Progenitor cell of endocrine pancreas (in vitro differentiated cells): ENCODE results near the gene NEK5. TPM values are rescaled to one million over a fixed set of nuclear protein-coding genes. Genes with fewer than 3 reads are reported as not detected.
A peak's percentile ranks its signal among the peaks of the same experiment; 100 is the strongest.
"Not testable (repeated sequence)": the region's sequence is repeated elsewhere in the genome, so short reads cannot be mapped to it uniquely, and the experiment has no call there.

Experiments
- DNase-seq: peaks from one replicate; pipeline ENCODE4 v3.0.0; 2021; ENCODE audit warnings: low spot score; ENCODE audit not compliant: unreplicated experiment
- H3K27ac Mint-ChIP-seq: 2 replicates; pipeline ENCODE4 v1.8.0; 2021; ENCODE audit warnings: mild to moderate bottlenecking, moderate library complexity, mixed read lengths
- H3K27me3 Mint-ChIP-seq: 2 replicates; pipeline ENCODE4 v1.8.0; 2021; ENCODE audit warnings: mixed read lengths
- H3K36me3 Mint-ChIP-seq: 2 replicates; pipeline ENCODE4 v1.8.0; 2022; ENCODE audit warnings: mixed read lengths; ENCODE audit not compliant: insufficient read depth
- H3K4me1 Mint-ChIP-seq: 2 replicates; pipeline ENCODE4 v1.8.0; 2021; ENCODE audit warnings: low read depth, mixed read lengths
- H3K4me3 Mint-ChIP-seq: 2 replicates; pipeline ENCODE4 v1.8.0; 2021; ENCODE audit warnings: low read depth, mild to moderate bottlenecking, moderate library complexity, mixed read lengths
- H3K9me3 Mint-ChIP-seq: 2 replicates; pipeline ENCODE4 v1.8.0; 2021; ENCODE audit warnings: low read depth, mixed read lengths
- CTCF ChIP-seq: fragments of 200-600 bp; sonication (generic); IDR thresholded peaks from one replicate; pipeline ENCODE4 v1.5.0; 2021; ENCODE audit warnings: antibody characterized with exemption, mild to moderate bottlenecking; ENCODE audit not compliant: unreplicated experiment
- long read RNA-seq: library from polyadenylated mRNA; unstranded; transcript quantifications from one replicate; pipeline ENCODE4 v2.0.0, GENCODE V29; 2020
- total RNA-seq: library from RNA; stranded (reverse); gene quantifications from 2 replicates; pipeline ENCODE4 v1.2.1, GENCODE V29; 2021

NEK5 gene
- total RNA-seq = 1.4 and 1.7 TPM in 2 replicates
- long read RNA-seq, partial matches to known transcripts = 1 of 9 reads
- long read RNA-seq, other reads (novel, unspliced or antisense) = 8 of 9 reads

DNA sequence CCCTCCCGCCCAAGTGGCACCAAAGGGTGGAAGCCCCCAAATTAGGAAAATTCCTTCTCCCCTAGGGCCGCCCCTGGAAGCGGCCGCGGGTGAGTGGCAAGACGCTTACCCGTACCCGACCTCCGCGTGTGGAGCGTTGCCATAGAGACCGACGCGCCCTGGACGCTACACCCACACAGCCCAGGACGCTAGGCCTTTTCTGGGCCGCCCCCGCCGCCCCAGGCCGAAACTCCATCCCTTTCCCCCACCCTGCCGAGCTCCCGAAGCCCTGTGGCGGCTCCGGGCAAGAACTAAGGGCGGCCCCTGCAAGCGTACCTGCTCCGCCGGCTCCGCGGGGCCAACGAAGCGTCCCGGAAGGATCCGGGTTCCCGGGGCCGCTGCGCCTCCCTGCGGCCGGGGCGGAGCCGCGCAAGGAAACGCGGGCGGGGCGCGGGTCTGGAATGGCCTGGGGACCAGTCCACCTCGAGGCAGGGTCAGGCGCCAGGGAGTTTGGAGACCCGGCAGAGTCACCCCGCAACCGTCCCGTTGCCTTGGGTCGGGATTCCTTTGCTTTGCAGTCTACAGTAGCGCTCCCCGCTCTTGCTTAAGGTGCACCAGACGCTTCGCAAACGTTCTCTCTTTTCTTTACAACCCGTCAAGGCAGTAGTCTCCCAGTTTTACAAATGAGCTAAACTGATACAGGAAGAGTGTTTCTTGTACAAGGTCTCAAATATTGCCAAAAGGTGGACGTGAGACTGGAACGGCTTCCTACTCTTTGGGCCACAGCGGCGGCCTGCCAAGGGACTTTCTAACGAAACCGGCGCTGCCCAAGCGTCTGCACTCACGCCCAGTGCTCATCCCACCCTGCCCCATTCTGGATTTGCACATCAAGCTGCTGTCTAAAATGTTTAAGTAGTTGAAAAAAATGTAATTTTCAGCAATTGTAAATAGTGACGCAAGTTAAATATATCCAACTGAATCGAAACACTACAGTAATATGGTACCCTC, at the start of gene NEK5:
NEK5 (minus strand) TSS at position 360 of the 987 bp plus-strand sequence. CDS start 1,591 bp downstream, outside the sequence.
- peak within 1 kb of the TSS; percentile 75 for H3K27ac Mint-ChIP-seq
- H3K4me1 Mint-ChIP-seq = peaks cover 8% of the 10 kb centered on the region
- H3K9me3 Mint-ChIP-seq = no peaks in the 10 kb centered on the region
- peak; percentile 88 for TF ChIP-seq CTCF
- peaks cover 19% of the 10 kb centered on the region for H3K36me3 Mint-ChIP-seq
- peak; percentile 84 for DNase-seq
- H3K4me3 Mint-ChIP-seq = peak within 1 kb of the TSS; percentile 84
- H3K27me3 Mint-ChIP-seq = no peaks in the 10 kb centered on the region

DNA sequence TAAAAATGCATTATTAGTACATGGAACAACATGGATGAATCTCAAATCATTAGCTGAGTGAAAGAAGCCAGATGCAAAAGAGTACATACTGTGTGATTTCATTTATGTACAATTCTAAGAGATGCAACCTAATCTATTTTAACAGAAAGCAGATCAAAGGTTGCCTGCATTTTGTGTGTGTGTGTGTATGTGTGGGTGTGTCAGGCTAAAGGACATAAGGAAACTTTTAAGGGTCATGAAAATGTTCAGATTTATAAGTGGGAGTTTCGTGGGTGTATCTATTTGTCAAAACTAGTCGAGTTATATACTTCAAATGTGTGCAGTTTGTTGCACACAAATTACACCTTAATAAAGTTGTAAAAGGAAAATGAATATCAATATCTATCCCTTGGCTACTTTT, 48.4 kb upstream of the NEK5 start:
- H3K4me1 Mint-ChIP-seq = peaks cover 8% of the 10 kb centered on the region
- H3K9me3 Mint-ChIP-seq = no peaks in the 10 kb centered on the region
- DNase-seq = no peak
- no peak overlapping the region for H3K4me3 Mint-ChIP-seq
- peak overlapping the region; percentile 65 for H3K27ac Mint-ChIP-seq
- H3K36me3 Mint-ChIP-seq = peaks cover 14% of the 10 kb centered on the region
- TF ChIP-seq CTCF = no peak
- H3K27me3 Mint-ChIP-seq = no peaks in the 10 kb centered on the region

- not testable (repeated sequence) for H3K27ac Mint-ChIP-seq, H3K27me3 Mint-ChIP-seq, H3K9me3 Mint-ChIP-seq, DNase-seq, H3K4me3 Mint-ChIP-seq, H3K4me1 Mint-ChIP-seq
- peaks cover 16% of the 10 kb centered on the region for H3K36me3 Mint-ChIP-seq
These were observed 45.1 kb upstream of the NEK5 start for GRCh38 chr13:52173970-52174369.

DNA sequence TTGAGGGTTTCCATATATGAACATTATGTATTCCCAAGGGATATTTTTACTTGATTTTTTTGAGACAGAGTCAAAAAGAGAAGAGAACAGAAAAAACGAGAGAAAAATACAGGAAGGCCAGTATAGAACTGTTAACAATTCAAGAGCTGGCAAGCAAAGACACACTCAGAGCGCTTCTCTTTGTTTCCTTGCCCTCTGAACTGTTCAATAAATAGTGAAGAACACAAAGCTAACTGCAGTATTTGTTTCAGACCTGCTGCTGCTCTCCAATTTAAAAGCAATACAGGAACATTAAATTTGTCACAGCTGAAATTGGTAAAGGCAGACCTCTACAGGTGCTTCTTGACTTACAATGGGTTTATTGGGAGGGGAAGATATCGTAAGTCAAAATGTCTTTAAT, 44.5 kb upstream of the NEK5 start:
- H3K27ac Mint-ChIP-seq = no peak overlapping the region
- DNase-seq = no peak
- peaks cover 8% of the 10 kb centered on the region for H3K4me1 Mint-ChIP-seq
- no peak for TF ChIP-seq CTCF
- H3K27me3 Mint-ChIP-seq = no peaks in the 10 kb centered on the region
- no peak overlapping the region for H3K4me3 Mint-ChIP-seq
- peaks cover 16% of the 10 kb centered on the region for H3K36me3 Mint-ChIP-seq
- no peaks in the 10 kb centered on the region for H3K9me3 Mint-ChIP-seq

- H3K4me1 Mint-ChIP-seq, DNase-seq, H3K9me3 Mint-ChIP-seq, H3K27ac Mint-ChIP-seq, H3K4me3 Mint-ChIP-seq, H3K27me3 Mint-ChIP-seq: not testable (repeated sequence)
- peaks cover 17% of the 10 kb centered on the region for H3K36me3 Mint-ChIP-seq
These were observed 42.8 kb upstream of the NEK5 start for GRCh38 chr13:52171686-52172085.

DNA sequence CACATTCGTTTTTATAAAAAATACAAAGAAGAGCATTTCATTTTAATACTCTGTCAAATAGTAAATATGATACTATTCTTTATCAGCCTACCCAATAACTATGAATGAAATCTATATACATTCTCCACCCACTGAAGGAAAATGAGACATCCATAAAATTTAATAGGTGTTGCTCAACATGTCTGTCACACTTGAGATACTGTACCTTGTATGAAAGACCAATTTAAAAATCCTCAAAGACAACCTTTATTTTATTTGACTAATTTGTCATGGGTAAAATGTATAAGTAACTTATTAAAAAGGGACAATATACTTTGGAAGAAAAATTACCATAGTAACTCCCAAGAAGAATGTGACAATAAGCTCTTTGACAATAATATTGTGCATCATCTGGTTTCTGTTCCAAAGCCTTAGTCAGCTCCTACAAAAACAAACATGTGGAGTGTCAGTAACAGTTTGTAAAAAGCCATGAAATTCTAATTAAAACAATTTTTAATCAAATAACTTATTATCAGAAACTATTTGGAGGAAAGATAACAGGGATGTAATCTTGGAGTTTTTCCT, 42.0 kb upstream of the NEK5 start:
- not testable (repeated sequence) for H3K4me1 Mint-ChIP-seq, H3K4me3 Mint-ChIP-seq, H3K9me3 Mint-ChIP-seq, H3K27ac Mint-ChIP-seq, DNase-seq, H3K27me3 Mint-ChIP-seq
- peaks cover 21% of the 10 kb centered on the region for H3K36me3 Mint-ChIP-seq
